SK-N-MC (cell line): Measurements from ENCODE around the gene ARID5B.

Experiments
- FOXP2 ChIP-seq: optimal IDR thresholded peaks from 2 replicates; pipeline ENCODE3; 2011; ENCODE audit warnings: mild to moderate bottlenecking, moderate library complexity; ENCODE audit not compliant: insufficient read depth; ENCODE audit errors: extremely low read length, control extremely low read depth
- POLR2AphosphoS5 ChIP-seq: IDR thresholded peaks from 2 replicates; pipeline ENCODE4 v1.6.1; 2012; ENCODE audit warnings: mild to moderate bottlenecking, low read depth, low read length, borderline replicate concordance

GRCh38 chr10:62087329-62087728 lies 185.8 kb downstream of the ARID5B start:
- no peak for TF ChIP-seq POLR2AphosphoS5
- TF ChIP-seq FOXP2 = no peak
